CD4-positive, alpha-beta T cell treated with Interleukin-6 for 4 hours (primary cell): ENCODE data around the gene FASTKD3.

Experiments
- DNase-seq: peaks from one replicate; pipeline ENCODE4 v3.0.0-alpha.2; 2020; ENCODE audit warnings: mixed read lengths

Gene FASTKD3

GRCh38 chr5:7881091-7881490 is 12.3 kb upstream of the FASTKD3 start:
- DNase-seq = no peak

- DNase-seq = no peak
These were observed 9.6 kb upstream of the FASTKD3 start for GRCh38 chr5:7878381-7878873.

- DNase-seq = no peak
These were observed 9.0 kb upstream of the FASTKD3 start for GRCh38 chr5:7877851-7878250.

GRCh38 chr5:7876867-7877266 is 8.0 kb upstream of the FASTKD3 start:
- DNase-seq = no peak

- no peak for DNase-seq
These were observed 6.3 kb upstream of the FASTKD3 start for GRCh38 chr5:7875151-7875550.

GRCh38 chr5:7874639-7875038 is 5.8 kb upstream of the FASTKD3 start:
- no peak for DNase-seq

- peak; percentile 59 for DNase-seq
These were observed 4.4 kb upstream of the FASTKD3 start for GRCh38 chr5:7873216-7873615.

- DNase-seq = no peak
These were observed 3.8 kb upstream of the FASTKD3 start for GRCh38 chr5:7872517-7873130.

GRCh38 chr5:7871653-7872052 is 2.8 kb upstream of the FASTKD3 start:
- DNase-seq = no peak

GRCh38 chr5:7869474-7870136 is 774 bp upstream of the FASTKD3 start:
- DNase-seq = peak; percentile 35

- DNase-seq = no peak
These were observed 431 bp downstream of the FASTKD3 start for GRCh38 chr5:7868427-7868772.

- no peak for DNase-seq
These were observed 1.6 kb downstream of the FASTKD3 start for GRCh38 chr5:7867260-7867659.

- DNase-seq = no peak
These were observed 2.6 kb downstream of the FASTKD3 start for GRCh38 chr5:7866196-7866595.

GRCh38 chr5:7857926-7858632 is 10.8 kb downstream of the FASTKD3 start:
- DNase-seq = no peak

GRCh38 chr5:7857361-7857760 is 11.5 kb downstream of the FASTKD3 start:
- no peak for DNase-seq

- peak; percentile 43 for DNase-seq
These were observed 12.0 kb downstream of the FASTKD3 start for GRCh38 chr5:7856855-7857254.

- no peak for DNase-seq
These were observed 13.2 kb downstream of the FASTKD3 start for GRCh38 chr5:7855611-7856010.

GRCh38 chr5:7852988-7853387 is 15.8 kb downstream of the FASTKD3 start:
- no peak for DNase-seq

- no peak for DNase-seq
These were observed 16.3 kb downstream of the FASTKD3 start for GRCh38 chr5:7852542-7852941.

- DNase-seq = no peak
These were observed 17.1 kb downstream of the FASTKD3 start for GRCh38 chr5:7851617-7852289.

- no peak for DNase-seq
These were observed 17.6 kb downstream of the FASTKD3 start for GRCh38 chr5:7851240-7851592.

- peak; percentile 73 for DNase-seq
These were observed 18.2 kb downstream of the FASTKD3 start, which contains the start of gene CFAP90 for GRCh38 chr5:7850395-7851239. TSS of gene CFAP90 (minus strand) at chr5:7851133. CDS start at chr5:7851021, 112 bp downstream.
